Fibroblast of mammary gland (primary cell): Measurements from ENCODE around the gene TBCD.

Source experiments
- DNase-seq: peaks from one replicate; pipeline ENCODE4 v3.0.0-alpha.2; 2010; ENCODE audit warnings: low read depth
- H3K4me3 ChIP-seq: 2 replicates; pipeline ENCODE4 v1.5.1; 2011; ENCODE audit warnings: low read depth, mild to moderate bottlenecking, low read length, moderate library complexity; ENCODE audit not compliant: control insufficient read depth
- TF ChIP-seq, protein P1 (sequence below): conservative IDR thresholded peaks from 2 replicates; pipeline ENCODE4 v1.5.1; 2011; ENCODE audit warnings: low read depth, low read length, inconsistent platforms; ENCODE audit not compliant: control insufficient read depth, insufficient read depth

The TBCD gene

GRCh38 chr17:82753201-82753464 is 1.3 kb downstream of the TBCD start:
- peak overlapping the region; percentile 79 for H3K4me3 ChIP-seq
- no peak for DNase-seq
- TF ChIP-seq, protein P1, sequence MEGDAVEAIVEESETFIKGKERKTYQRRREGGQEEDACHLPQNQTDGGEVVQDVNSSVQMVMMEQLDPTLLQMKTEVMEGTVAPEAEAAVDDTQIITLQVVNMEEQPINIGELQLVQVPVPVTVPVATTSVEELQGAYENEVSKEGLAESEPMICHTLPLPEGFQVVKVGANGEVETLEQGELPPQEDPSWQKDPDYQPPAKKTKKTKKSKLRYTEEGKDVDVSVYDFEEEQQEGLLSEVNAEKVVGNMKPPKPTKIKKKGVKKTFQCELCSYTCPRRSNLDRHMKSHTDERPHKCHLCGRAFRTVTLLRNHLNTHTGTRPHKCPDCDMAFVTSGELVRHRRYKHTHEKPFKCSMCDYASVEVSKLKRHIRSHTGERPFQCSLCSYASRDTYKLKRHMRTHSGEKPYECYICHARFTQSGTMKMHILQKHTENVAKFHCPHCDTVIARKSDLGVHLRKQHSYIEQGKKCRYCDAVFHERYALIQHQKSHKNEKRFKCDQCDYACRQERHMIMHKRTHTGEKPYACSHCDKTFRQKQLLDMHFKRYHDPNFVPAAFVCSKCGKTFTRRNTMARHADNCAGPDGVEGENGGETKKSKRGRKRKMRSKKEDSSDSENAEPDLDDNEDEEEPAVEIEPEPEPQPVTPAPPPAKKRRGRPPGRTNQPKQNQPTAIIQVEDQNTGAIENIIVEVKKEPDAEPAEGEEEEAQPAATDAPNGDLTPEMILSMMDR = no peak

DNA sequence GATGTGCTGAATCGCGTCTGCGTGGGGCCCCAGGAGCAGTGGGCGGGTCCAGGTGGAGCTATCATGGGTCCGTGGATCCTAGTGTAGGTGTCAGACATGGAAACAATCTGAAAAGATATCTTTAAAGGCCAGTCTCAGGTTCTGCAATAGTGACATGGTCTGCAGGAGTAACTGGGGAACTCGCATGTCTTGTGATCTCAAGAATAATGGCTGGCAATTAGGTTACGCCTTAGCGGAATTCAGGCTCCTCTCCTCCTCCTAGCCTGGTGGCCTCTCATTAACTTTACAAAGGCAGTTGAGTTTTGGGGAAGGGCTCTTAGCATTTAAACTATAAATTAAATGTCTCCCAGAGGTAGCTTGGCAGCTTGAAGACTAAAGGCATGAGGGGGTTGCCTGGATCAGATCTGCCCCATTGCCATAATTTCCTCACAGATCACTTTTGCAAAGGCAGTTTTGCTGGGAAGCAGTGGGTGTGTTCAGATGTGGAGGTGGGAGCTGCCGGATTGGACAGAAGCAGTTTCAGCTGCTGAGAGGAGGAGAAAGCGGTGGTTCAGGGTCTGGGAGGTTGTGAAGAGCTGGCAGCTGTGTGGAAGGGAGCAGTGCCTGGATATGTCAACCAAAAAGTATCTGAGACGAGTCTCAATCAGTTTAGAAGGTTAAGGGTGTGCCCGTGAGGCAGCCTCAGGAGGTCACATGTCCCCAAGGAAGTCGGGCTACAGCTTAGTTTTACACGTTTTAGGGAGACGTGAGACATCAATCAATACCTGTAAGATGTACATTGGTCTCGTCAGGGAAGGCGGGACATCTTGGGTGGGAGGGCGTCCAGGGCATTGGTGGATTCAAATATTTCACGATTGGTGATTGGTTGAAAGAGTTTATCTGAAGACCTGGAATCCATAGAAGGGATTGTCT is 2.7 kb downstream of the TBCD start:
- DNase-seq = peak; percentile 66
- peak overlapping the region; percentile 20 for H3K4me3 ChIP-seq
- TF ChIP-seq, protein P1 = no peak

GRCh38 chr17:82756166-82756565 is 4.3 kb downstream of the TBCD start:
- no peak for DNase-seq
- no peak overlapping the region for H3K4me3 ChIP-seq
- TF ChIP-seq, protein P1 = no peak

GRCh38 chr17:82765371-82765770 is 13.5 kb downstream of the TBCD start:
- no peak for DNase-seq
- no peak overlapping the region for H3K4me3 ChIP-seq
- TF ChIP-seq, protein P1 = no peak

GRCh38 chr17:82767041-82767754 is 15.3 kb downstream of the TBCD start:
- TF ChIP-seq, protein P1 = peak; percentile 64
- DNase-seq = peak; percentile 55
- H3K4me3 ChIP-seq = no peak overlapping the region

DNA sequence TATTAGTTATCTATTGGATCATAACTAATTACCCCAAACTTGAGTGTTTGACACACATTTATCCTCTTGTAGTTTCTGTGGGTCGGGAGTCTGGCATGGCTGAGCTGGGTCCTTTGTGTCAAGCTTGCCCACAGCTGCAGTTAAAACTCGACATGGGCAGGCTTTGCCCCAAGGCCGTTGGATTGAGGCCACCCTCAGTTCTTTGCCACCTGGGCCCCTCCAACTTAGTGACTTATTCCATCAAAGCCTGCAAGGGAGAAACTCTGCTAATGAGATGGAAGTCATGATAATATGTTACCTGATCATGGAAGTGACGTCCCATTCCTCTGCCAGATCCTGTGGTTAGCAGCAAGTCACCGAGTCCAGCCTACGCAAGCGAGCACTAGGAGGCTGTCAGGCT is 17.2 kb downstream of the TBCD start:
- H3K4me3 ChIP-seq = no peak overlapping the region
- DNase-seq = no peak
- TF ChIP-seq, protein P1 = no peak
